ENCODE measurements around the gene MAP3K7. TPM values are rescaled to one million over a fixed set of nuclear protein-coding genes. Genes with fewer than 3 reads are reported as not detected.

The MAP3K7 gene
- total and polyA plus RNA-seq, 5 donors, result 10.8 to 20.9 (median 20.2) TPM

DNA sequence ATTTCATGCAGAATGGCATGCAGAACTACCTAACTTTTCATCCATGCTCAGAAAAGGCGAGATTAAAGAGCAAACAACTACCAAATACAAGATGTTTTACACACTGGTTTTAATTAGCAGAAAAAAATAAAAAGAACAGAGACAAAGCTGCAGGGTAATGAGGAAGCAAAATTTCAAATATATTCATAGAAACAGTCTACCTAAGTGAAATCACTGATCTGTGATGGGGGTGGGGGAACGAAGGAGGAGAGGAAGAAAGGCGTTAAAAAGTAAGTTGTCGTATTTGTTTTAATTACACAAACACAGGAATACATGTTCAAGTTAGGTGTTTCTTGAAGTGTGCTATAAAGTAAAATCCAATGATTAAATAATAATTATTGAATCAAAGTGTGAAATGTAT is 42.1 kb downstream of the MAP3K7 start:
- 95% methylated on average over 4 of the region's 4 CpGs for WGBS

DNA sequence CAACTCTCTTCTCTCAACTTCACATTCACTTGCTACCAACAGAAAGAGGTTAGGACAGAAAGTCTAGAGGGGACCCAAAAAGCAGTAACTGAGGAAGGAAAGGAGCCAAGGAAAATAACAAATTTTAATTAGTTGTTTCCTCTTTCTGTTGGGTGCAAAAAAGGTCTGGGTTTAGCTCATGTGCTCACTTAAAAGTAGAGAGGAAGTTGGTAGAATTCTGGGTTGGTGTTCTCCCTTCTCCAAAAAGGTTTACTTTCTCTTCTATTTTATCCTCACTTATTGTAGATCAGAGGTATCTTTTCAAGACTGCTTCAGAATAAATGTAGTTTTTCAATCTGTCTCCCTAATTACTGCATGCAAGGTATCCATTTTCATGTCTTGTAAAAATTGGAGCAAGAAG is 42.8 kb downstream of the MAP3K7 start:
- H3K27me3 ChIP-seq (ENCODE audit: control insufficient read depth, insufficient read depth), result no peaks in the 10 kb centered on the region
- H3K27ac ChIP-seq (ENCODE audit: low read length), result no peak overlapping the region
- no peaks in the 10 kb centered on the region for H3K4me1 ChIP-seq (ENCODE audit: control insufficient read depth, insufficient read depth, low read length)
- ATAC-seq (no peak), DNase-seq (no peak)
- no peaks in the 10 kb centered on the region for H3K9me3 ChIP-seq (ENCODE audit: control insufficient read depth, low read length)
- intact Hi-C loops (cut with DNase I), result no loop called here
- H3K4me3 ChIP-seq (ENCODE audit: low read length), result no peak overlapping the region

More for the DNA sequence above, 42.1 kb downstream of the MAP3K7 start:
- Histone ChIP-seq H3K27me3 (ENCODE audit: control insufficient read depth, insufficient read depth) (no peaks in the 10 kb centered on the region), H3K4me1 (ENCODE audit: control insufficient read depth, insufficient read depth, low read length) (no peaks in the 10 kb centered on the region), H3K4me3 (ENCODE audit: low read length) (no peak overlapping the region), H3K27ac (ENCODE audit: low read length) (no peak overlapping the region), H3K9me3 (ENCODE audit: control insufficient read depth, low read length) (no peaks in the 10 kb centered on the region)
- ATAC-seq (no peak), DNase-seq (no peak)
- intact Hi-C loops (cut with DNase I), result no loop called here

DNA sequence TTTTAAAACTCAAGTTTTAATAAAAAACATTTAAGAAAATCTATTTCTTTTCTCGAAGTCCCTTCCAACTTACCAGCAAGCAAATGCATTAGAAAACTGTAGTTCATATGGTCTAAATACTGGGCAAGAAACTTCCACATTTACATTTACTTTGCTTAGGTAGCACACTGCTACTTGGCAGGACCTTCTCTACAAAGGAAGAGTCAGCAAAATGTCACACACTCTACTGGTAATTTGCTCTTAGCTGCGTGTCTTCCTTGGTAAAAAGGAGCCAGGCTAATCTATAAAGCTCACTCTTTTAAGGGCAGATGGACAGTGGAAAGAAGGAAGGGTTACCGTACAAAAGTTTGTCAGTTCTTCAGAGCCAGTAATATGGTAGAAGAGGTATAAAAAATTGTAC is 45.7 kb downstream of the MAP3K7 start:
- DNase-seq, result no peak
- H3K4me3 ChIP-seq (ENCODE audit: low read length), result no peak overlapping the region
- no peaks in the 10 kb centered on the region for H3K4me1 ChIP-seq (ENCODE audit: control insufficient read depth, insufficient read depth, low read length)
- ATAC-seq, result no peak
- WGBS, result 89% methylated on average over 3 of the region's 3 CpGs
- intact Hi-C loops (cut with DNase I), result no loop called here
- H3K27me3 ChIP-seq (ENCODE audit: control insufficient read depth, insufficient read depth), result no peaks in the 10 kb centered on the region
- H3K27ac ChIP-seq (ENCODE audit: low read length), result no peak overlapping the region
- H3K9me3 ChIP-seq (ENCODE audit: control insufficient read depth, low read length), result no peaks in the 10 kb centered on the region

DNA sequence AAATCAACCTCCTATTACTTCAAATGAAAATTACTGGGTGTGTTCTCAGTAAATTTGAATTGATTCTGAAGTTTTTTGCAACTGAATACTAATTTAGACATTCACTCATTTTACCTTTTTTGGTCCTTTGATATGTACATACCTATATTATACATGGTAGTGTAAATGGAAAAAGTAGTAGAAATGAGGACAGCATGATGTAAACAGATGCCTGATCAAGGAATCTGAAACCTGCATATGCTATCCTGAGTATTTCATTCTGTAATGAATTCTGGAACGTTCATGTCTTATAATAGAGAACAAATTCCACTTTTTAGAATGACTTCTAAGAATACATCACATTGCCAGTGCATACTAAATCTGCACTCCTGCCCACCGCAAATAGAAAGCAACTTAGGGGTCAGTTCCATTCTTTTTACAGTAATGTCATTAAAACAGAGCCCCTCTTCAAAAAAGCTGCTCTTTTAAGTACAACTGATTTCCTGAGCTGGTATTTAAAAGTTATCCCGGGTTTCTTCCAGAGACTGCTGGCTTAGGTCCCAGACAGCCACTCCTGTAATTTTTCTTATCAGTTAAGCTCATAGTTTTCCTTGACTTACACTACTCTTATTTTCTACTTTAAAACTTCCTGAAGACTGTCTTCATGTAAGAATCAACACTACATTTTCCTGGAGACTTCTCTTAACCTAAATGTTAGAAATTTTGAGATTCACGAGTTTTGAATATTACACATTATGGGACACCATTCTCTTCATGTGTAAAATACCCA is 48.4 kb downstream of the MAP3K7 start:
- DNase-seq, result no peak
- no peaks in the 10 kb centered on the region for H3K27me3 ChIP-seq (ENCODE audit: control insufficient read depth, insufficient read depth)
- H3K4me3 ChIP-seq (ENCODE audit: low read length), result no peak overlapping the region
- intact Hi-C loops (cut with DNase I), result no loop called here
- WGBS, result 19% methylated on average over 4 of the region's 4 CpGs
- no peak overlapping the region for H3K27ac ChIP-seq (ENCODE audit: low read length)
- H3K9me3 ChIP-seq (ENCODE audit: control insufficient read depth, low read length), result no peaks in the 10 kb centered on the region
- H3K4me1 ChIP-seq (ENCODE audit: control insufficient read depth, insufficient read depth, low read length), result no peaks in the 10 kb centered on the region
- peak in 1 of 2 donors; percentile 42 for ATAC-seq

DNA sequence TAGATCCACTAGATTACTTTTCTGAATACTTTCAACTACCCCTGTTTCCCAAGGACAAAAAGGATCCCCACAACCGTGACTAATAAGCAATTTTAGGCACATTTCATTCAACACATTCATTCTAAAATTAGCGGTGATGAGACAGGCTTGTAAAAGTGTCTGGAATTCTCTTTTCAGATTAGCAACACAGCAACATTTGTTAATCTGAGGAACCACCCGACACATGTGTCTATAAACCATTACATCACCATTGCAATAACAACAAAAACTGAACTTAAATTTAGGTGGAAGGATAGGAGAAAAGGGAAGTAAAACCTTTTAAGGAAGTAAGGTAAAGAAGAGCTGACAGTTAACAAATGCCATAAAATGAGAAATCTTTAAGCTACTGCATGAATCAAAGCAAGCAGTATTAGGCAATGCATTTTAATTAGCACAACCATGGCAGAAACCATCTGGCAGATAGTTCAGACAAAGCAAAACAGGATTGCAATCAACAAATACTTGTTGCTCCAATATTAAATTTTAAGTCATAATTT is 49.1 kb downstream of the MAP3K7 start:
- ATAC-seq (peak; percentile 61 to 66), DNase-seq (no peak)
- Histone ChIP-seq H3K27ac (ENCODE audit: low read length) (no peak overlapping the region), H3K9me3 (ENCODE audit: control insufficient read depth, low read length) (no peaks in the 10 kb centered on the region), H3K4me3 (ENCODE audit: low read length) (no peak overlapping the region), H3K4me1 (ENCODE audit: control insufficient read depth, insufficient read depth, low read length) (no peaks in the 10 kb centered on the region), H3K27me3 (ENCODE audit: control insufficient read depth, insufficient read depth) (no peaks in the 10 kb centered on the region)
- 28% methylated on average over 3 of the region's 3 CpGs for WGBS
- intact Hi-C loops (cut with DNase I), result no loop called here

DNA sequence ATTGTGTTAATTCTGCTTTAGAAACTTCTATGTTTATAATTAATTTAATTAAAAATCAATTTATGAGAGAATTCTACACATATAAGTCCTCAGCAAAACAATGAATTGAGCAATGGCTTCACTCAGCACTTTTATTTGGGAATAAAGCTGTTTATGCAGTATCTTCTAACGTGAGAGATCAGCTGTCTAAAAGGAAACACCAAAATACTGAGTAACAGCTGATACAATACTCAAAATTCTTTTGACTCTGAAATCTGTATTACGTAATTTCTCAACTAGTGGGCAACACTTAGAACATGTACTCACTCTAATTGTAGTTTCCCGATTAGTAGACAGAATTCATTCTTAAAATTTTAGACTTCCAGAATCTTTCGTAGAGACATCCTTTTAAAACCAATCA is 49.8 kb downstream of the MAP3K7 start:
- Histone ChIP-seq H3K9me3 (ENCODE audit: control insufficient read depth, low read length) (no peaks in the 10 kb centered on the region), H3K4me1 (ENCODE audit: control insufficient read depth, insufficient read depth, low read length) (peaks cover 2% of the 10 kb centered on the region), H3K27me3 (ENCODE audit: control insufficient read depth, insufficient read depth) (no peaks in the 10 kb centered on the region), H3K27ac (ENCODE audit: low read length) (no peak overlapping the region), H3K4me3 (ENCODE audit: low read length) (no peak overlapping the region)
- DNase-seq (no peak), ATAC-seq (no peak)
- 50% methylated on average over 4 of the region's 4 CpGs for WGBS
- intact Hi-C loops (cut with DNase I), result no loop called here

DNA sequence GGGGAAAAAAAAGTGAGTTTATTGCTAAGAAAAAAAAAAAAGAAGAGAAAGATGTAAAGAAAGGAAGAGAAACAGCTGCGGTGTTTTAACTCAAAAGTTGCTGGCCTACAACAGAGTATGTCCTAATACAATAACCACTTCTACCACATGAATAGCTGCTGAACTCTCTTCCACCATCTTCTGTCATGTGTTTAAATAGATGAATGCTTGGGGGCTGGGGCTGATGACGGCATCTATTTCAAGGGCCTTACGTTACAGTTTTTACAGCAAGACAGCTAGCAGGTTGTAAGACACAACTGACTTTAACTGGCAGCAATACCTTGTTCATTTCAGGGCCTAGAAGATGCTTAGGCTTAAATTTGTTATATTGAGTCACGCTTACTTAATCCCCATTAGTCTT is 50.4 kb downstream of the MAP3K7 start:
- Histone ChIP-seq H3K4me3 (ENCODE audit: low read length) (no peak overlapping the region), H3K4me1 (ENCODE audit: control insufficient read depth, insufficient read depth, low read length) (peaks cover 2% of the 10 kb centered on the region), H3K9me3 (ENCODE audit: control insufficient read depth, low read length) (no peaks in the 10 kb centered on the region), H3K27me3 (ENCODE audit: control insufficient read depth, insufficient read depth) (no peaks in the 10 kb centered on the region), H3K27ac (ENCODE audit: low read length) (no peak overlapping the region)
- ATAC-seq, result no peak
- DNase-seq, result no peak
- intact Hi-C loops (cut with DNase I), result no loop called here
- 86% methylated on average over 4 of the region's 4 CpGs for WGBS

DNA sequence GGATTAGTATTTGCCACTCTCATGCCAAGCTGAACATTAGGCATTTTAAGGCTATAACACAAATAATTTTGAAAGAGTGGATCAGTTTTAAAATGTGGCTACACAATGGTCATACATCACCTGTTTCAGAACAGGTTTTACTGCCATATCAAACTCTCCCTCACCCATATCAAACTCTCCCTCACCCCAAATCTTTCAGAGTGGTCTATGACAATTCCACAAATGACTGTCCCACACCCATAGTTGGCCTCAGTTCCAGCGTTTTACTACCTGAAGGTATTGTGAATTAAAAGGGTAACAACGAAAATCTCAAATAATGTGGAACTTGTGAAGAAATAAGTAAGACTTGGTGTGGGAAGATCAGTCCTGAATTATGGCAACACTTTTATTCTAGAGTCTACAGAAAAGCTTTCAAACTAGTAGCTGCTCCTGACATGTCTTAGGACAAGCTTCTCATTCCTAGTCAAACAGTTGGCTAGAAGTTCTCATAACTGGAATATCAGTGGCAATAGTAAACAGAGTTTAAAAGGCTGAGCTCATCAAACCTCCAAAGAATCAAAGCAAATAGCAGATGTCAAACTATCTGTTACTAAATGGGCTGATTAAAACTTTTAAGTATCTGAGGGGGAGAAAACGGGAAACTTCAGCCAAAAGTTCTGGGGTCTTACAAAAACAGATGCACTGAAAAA is 52.4 kb downstream of the MAP3K7 start:
- H3K4me3 ChIP-seq (ENCODE audit: low read length), result no peak overlapping the region
- H3K27ac ChIP-seq (ENCODE audit: low read length), result no peak overlapping the region
- peaks cover 2% of the 10 kb centered on the region for H3K4me1 ChIP-seq (ENCODE audit: control insufficient read depth, insufficient read depth, low read length)
- H3K27me3 ChIP-seq (ENCODE audit: control insufficient read depth, insufficient read depth), result no peaks in the 10 kb centered on the region
- intact Hi-C loops (cut with DNase I), result no loop called here
- no peaks in the 10 kb centered on the region for H3K9me3 ChIP-seq (ENCODE audit: control insufficient read depth, low read length)
- ATAC-seq, result no peak
- no peak for DNase-seq
- 97% methylated on average over 3 of the region's 3 CpGs for WGBS

DNA sequence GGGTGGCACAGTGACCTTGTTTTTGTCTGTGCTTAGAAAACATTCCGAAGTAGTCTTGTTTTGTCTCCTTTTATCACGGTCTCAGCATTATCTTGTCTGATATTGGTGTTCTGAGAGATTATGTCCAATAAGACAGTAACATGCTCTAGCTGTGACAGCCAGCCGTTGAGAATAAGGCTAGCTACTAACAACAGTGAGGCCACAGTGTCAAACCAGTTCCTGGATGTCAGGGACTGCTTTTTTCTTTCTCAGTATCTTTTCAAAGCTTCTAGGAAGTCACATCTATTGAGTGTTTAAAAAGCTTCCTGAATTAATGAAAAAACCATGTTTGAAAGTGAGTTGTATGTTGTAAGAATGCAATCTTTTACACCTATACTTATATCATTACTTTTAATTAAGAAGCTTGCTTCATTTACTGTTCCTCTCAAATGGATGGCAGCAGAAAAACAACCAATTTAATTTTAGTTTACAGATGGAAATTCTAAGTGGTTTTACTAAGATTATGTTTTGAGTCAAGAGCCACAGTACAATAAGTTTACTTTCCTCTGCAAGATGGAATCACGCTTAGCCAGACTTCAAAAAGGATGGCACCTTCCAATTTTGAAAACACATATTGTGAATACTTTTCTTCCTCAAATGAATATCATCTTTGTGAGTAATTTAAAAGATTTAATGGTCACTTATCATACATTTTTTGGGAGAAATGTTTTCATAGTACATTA is 53.1 kb downstream of the MAP3K7 start:
- Histone ChIP-seq H3K9me3 (ENCODE audit: control insufficient read depth, low read length) (no peaks in the 10 kb centered on the region), H3K27ac (ENCODE audit: low read length) (no peak overlapping the region), H3K4me3 (ENCODE audit: low read length) (no peak overlapping the region), H3K4me1 (ENCODE audit: control insufficient read depth, insufficient read depth, low read length) (peaks cover 2% of the 10 kb centered on the region), H3K27me3 (ENCODE audit: control insufficient read depth, insufficient read depth) (no peaks in the 10 kb centered on the region)
- intact Hi-C loops (cut with DNase I), result no loop called here
- DNase-seq, result no peak
- ATAC-seq, result no peak
- WGBS, result 59% methylated on average over 4 of the region's 4 CpGs

DNA sequence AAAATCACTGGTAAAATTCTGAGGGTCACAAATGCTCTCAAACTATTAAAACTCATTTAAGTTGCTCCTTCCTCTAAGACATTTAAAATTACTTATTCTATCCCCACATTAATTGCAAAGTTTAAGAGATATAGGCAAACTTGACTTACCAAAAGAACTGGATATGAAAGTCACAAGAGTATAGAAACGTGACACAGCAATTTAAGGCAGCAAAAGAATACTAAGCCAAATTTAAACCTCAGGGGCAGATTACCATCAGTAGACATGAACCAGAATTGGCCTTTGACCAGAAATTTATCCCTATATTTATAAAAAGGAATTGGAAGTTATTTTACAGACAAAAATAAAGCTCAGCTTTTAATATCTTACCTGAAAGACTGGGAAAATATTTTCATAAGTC is 56.0 kb downstream of the MAP3K7 start:
- 47% methylated on average over 1 of the region's 1 CpG for WGBS
- intact Hi-C loops (cut with DNase I), result no loop called here
- no peaks in the 10 kb centered on the region for H3K27me3 ChIP-seq (ENCODE audit: control insufficient read depth, insufficient read depth)
- no peaks in the 10 kb centered on the region for H3K9me3 ChIP-seq (ENCODE audit: control insufficient read depth, low read length)
- peaks cover 2% of the 10 kb centered on the region for H3K4me1 ChIP-seq (ENCODE audit: control insufficient read depth, insufficient read depth, low read length)
- no peak for ATAC-seq
- no peak for DNase-seq
- H3K4me3 ChIP-seq (ENCODE audit: low read length), result no peak overlapping the region
- H3K27ac ChIP-seq (ENCODE audit: low read length), result no peak overlapping the region

DNA sequence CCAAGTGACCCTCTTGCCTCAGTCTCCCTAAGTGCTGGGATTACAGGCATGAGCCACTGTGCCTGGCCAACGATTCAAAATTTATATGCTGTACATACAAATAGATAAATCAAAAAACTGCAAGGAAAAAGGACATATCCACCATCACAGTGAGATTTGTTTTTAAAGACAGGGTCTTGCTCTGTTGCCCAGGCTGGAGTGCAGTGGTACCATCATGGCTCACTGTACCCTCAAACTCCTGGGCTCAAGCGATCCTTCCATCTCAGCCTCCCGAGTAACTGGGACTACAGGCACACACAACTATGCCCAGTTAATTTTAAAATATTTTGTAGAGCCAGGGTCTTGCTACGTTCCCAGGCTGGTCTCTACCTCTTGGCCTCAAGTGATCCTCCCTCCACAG is 61.5 kb downstream of the MAP3K7 start:
- H3K27me3 ChIP-seq (ENCODE audit: control insufficient read depth, insufficient read depth), result no peaks in the 10 kb centered on the region
- no peaks in the 10 kb centered on the region for H3K9me3 ChIP-seq (ENCODE audit: control insufficient read depth, low read length)
- no peak overlapping the region for H3K4me3 ChIP-seq (ENCODE audit: low read length)
- intact Hi-C loops (cut with DNase I), result no loop called here
- ATAC-seq (no peak), DNase-seq (no peak)
- WGBS, result 98% methylated on average over 4 of the region's 4 CpGs
- H3K27ac ChIP-seq (ENCODE audit: low read length), result no peak overlapping the region
- H3K4me1 ChIP-seq (ENCODE audit: control insufficient read depth, insufficient read depth, low read length), result no peaks in the 10 kb centered on the region

Measured in right cardiac atrium (tissue), 5 donors.